ENCODE results near the gene CLEC16A.

CLEC16A gene

DNA sequence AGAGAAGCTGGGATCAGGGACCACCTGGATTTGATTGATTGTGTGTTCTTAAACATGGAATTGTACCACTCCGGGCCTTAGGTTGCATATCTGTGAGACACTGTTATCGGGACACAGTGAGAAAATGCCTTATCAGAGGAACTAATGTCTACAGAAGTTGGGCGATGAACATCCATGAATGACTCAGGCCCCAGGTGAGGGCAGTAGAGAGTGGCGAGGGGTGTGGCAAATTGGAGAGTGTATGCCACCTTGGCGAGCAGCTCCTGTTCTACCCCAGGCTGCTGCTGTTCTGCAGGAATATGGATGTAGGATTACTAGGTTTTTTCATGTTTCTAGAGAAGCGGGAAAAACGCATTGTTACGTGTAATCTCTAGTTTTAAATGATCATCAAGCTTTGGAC lies 38.8 kb downstream of the CLEC16A start:
- DNase-seq (ENCODE audit: low read depth), result no peak
- TF ChIP-seq, protein P1, sequence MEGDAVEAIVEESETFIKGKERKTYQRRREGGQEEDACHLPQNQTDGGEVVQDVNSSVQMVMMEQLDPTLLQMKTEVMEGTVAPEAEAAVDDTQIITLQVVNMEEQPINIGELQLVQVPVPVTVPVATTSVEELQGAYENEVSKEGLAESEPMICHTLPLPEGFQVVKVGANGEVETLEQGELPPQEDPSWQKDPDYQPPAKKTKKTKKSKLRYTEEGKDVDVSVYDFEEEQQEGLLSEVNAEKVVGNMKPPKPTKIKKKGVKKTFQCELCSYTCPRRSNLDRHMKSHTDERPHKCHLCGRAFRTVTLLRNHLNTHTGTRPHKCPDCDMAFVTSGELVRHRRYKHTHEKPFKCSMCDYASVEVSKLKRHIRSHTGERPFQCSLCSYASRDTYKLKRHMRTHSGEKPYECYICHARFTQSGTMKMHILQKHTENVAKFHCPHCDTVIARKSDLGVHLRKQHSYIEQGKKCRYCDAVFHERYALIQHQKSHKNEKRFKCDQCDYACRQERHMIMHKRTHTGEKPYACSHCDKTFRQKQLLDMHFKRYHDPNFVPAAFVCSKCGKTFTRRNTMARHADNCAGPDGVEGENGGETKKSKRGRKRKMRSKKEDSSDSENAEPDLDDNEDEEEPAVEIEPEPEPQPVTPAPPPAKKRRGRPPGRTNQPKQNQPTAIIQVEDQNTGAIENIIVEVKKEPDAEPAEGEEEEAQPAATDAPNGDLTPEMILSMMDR (IDR thresholded peaks at IDR 0.05; ENCODE audit: low read length, missing control alignments), result no peak
- H3K4me3 ChIP-seq (replicated peaks; ENCODE audit: low read depth, low read length), result no peak overlapping the region

DNA sequence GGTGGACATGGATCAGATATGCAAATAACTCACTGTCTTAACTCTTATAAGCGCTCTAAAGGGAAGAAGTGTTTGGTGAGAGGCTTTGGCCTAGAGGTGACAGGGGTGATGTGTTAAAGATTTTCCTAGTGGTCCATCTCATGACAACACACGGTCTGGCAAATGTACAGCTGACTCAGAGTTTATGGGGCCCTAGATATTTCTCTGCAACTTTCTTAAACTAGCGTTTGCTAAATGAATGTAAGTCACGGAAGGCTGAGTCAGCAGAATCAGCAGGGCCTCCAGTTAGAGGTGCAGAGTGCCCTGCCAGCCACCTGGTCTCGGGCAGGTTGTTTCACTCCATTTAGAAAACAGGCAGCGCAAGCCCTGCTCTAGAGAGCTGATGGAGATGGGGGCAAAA lies 40.1 kb downstream of the CLEC16A start:
- H3K4me3 ChIP-seq (replicated peaks; ENCODE audit: low read depth, low read length), result no peak overlapping the region
- peak; percentile 44 for DNase-seq (ENCODE audit: low read depth)
- TF ChIP-seq, protein P1 (IDR thresholded peaks at IDR 0.05; ENCODE audit: low read length, missing control alignments), result no peak

DNA sequence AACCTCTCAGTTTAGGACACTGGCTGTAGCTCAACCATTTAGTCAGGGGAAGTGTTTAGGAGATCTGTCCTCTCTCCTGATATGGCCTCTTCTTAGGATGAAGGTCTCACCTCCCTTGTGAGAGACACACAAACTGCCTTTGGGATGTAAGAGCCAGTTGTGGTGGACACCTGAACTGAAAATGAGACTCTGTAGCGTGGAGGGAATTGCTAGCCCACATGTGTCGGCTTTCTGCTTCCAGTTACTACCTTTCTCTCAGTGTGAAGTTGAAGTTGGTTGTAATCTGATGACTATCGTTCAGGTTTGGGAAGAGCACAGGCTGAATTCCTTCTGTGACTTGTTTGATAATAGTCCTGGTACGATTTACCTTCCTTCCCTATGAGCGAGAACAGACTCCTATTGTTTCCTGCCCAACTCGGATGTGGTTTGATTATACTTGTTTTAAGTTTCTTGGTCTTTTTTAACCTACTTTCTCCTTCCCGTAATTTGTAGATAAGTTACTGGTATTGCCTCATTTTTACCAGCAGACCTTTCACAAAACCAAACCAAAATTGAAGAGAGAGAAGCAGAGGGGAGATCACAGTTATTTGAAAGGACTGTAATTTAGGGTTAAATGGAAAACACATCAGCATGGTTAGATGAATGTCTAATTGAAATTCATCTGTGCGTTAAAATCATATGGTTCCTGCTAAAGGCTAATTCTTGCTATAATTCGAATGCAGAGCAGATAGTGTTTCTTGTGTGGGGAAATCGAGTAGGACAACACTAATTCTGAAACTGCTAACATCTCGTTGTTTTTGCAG lies 43.2 kb downstream of the CLEC16A start:
- no peak for DNase-seq (ENCODE audit: low read depth)
- TF ChIP-seq, protein P1 (IDR thresholded peaks at IDR 0.05; ENCODE audit: low read length, missing control alignments), result no peak
- no peak overlapping the region for H3K4me3 ChIP-seq (replicated peaks; ENCODE audit: low read depth, low read length)

DNA sequence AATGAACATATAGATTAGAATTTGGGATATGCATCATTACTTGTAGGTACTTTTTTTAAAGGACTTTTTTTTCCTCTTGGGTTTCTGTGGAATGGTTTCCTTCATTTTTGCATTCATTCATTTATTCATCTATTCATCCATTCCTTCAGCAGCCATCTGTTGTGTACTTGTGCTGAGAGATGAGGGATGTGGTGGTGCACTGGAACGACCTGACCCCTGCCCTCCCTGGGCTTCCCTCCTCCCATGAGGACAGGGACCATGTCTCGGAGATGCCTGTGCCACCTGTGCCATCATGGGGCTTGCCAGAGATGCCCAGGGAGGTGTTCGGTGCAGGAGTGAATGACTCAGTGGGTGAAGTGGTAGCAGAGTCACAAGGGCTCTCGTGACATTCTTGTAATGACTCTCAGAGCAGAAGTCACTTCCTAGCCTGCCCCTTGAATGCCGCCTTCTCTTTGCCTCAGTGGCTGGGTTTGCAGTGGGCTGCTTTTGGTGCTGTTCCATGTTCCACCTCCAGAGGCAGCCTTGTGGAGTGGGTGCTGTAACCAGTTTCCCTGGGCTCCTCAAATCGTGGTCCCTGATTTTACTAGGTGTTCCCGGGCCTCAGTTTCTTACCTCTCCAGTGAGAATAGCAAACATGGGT lies 43.9 kb downstream of the CLEC16A start:
- H3K4me3 ChIP-seq (replicated peaks; ENCODE audit: low read depth, low read length), result no peak overlapping the region
- no peak for DNase-seq (ENCODE audit: low read depth)
- TF ChIP-seq, protein P1 (IDR thresholded peaks at IDR 0.05; ENCODE audit: low read length, missing control alignments), result peak; percentile 45

DNA sequence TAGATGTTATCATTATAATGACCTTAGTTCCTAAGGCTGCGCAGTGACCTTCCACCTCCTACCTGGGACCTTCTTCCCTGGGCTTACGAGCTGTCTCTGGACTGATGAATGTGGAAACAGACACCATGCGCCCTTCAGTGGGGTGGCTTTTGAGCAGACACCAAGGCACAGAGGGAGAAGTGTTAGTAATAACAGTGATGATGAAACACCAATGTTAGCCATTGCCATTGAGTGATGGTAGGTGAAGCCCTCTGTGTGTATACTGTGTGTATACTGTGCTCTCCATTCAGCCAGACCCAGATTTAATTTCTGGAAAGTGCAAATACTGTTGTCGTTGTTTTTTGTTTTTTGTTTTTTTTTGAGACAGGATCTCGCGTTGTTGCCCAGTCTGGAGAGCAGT lies 44.5 kb downstream of the CLEC16A start:
- no peak overlapping the region for H3K4me3 ChIP-seq (replicated peaks; ENCODE audit: low read depth, low read length)
- DNase-seq (ENCODE audit: low read depth), result no peak
- TF ChIP-seq, protein P1 (IDR thresholded peaks at IDR 0.05; ENCODE audit: low read length, missing control alignments), result no peak

DNA sequence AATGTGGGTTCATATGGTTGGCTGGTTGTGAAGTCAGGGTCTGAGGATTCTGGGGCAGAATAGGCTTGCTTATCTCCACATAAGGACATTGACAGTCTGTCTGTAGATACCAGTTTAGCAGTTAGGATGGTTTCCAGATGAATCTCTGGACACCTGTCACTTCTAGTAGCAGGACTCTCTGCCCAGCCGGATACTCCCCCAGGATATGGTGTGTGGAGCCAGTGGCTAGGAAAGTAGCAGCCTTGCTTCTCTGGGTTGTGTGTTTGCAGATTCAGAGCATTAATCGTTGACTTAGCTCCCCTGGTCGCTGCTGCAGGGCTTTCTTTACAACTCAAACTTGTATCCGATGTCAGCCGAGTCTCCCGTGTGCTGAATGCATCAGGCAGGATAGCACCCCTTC lies 45.2 kb downstream of the CLEC16A start:
- DNase-seq (ENCODE audit: low read depth), result no peak
- TF ChIP-seq, protein P1 (IDR thresholded peaks at IDR 0.05; ENCODE audit: low read length, missing control alignments), result no peak

More for the DNA sequence above, 45.2 kb downstream of the CLEC16A start:
- H3K4me3 ChIP-seq (replicated peaks; ENCODE audit: low read depth, low read length), result no peak overlapping the region

Measured in fibroblast of pulmonary artery (primary cell).